HepG2 (cell line): ENCODE measurements around the gene EHD1. TPM values are rescaled to one million over a fixed set of nuclear protein-coding genes. Genes with fewer than 3 reads are reported as not detected.
A peak's percentile ranks its signal among the peaks of the same experiment; 100 is the strongest.

Experiments
- ATF2 ChIP-seq: sonication (generic); formaldehyde crosslinking; IDR thresholded peaks from 2 replicates; pipeline ENCODE4 v1.4.0; 2020; ENCODE audit warnings: missing genetic modification reagents
- ERF ChIP-seq: IDR thresholded peaks from 2 replicates; pipeline ENCODE4 v1.6.1; 2018; ENCODE audit warnings: missing biosample characterization, missing genetic modification reagents
- GABPB1 ChIP-seq: IDR thresholded peaks from 2 replicates; pipeline ENCODE4 v1.6.1; 2016; ENCODE audit warnings: mild to moderate bottlenecking, missing genetic modification reagents, moderate library complexity, missing compliant biosample characterization
- HDAC2 ChIP-seq: sonication (generic); formaldehyde crosslinking; IDR thresholded peaks from 2 replicates; pipeline ENCODE4 v1.4.0; 2020; ENCODE audit warnings: missing genetic modification reagents
- IRX3 ChIP-seq: sonication (generic); formaldehyde crosslinking; IDR thresholded peaks from 2 replicates; pipeline ENCODE4 v1.8.1; 2023; ENCODE audit warnings: mild to moderate bottlenecking, low read depth, missing genetic modification reagents, borderline replicate concordance
- JUN ChIP-seq: sonication (generic); formaldehyde crosslinking; IDR thresholded peaks from 2 replicates; pipeline ENCODE4 v1.4.0; 2020; ENCODE audit warnings: mild to moderate bottlenecking, missing genetic modification reagents
- LRRFIP1 ChIP-seq: sonication (generic); formaldehyde crosslinking; conservative IDR thresholded peaks from 2 replicates; pipeline ENCODE4 v1.4.0; 2020; ENCODE audit warnings: missing genetic modification reagents
- MAFK ChIP-seq, 2 experiments: IDR thresholded peaks in 1 of 2; conservative IDR thresholded peaks in 1 of 2; 2 replicates each; pipeline ENCODE4 v1.6.1; 2011; ENCODE audit warnings: improper control_type of control experiment in 2 of 2, low read length in 2 of 2
- MLLT10 ChIP-seq: sonication (generic); formaldehyde crosslinking; IDR thresholded peaks from 2 replicates; pipeline ENCODE4 v1.4.0; 2020; ENCODE audit warnings: missing genetic modification reagents
- NFATC3 ChIP-seq: sonication (generic); formaldehyde crosslinking; IDR thresholded peaks from 2 replicates; pipeline ENCODE4 v1.5.1; 2020; ENCODE audit warnings: mild to moderate bottlenecking, missing genetic modification reagents
- NR2C2 ChIP-seq: sonication (generic); formaldehyde crosslinking; IDR thresholded peaks from 2 replicates; pipeline ENCODE4 v1.4.0; 2020; ENCODE audit warnings: missing genetic modification reagents, mild to moderate bottlenecking, moderate library complexity, borderline replicate concordance
- RXRA ChIP-seq: sonication (generic); formaldehyde crosslinking; IDR thresholded peaks from 2 replicates; pipeline ENCODE4 v1.5.1; 2020; ENCODE audit warnings: missing genetic modification reagents
- SAFB2 ChIP-seq: sonication (generic); formaldehyde crosslinking; IDR thresholded peaks from 2 replicates; pipeline ENCODE4 v1.5.1; 2020; ENCODE audit warnings: missing genetic modification reagents, low read depth, mild to moderate bottlenecking, borderline replicate concordance
- SMARCC2 ChIP-seq: fragments of 450-650 bp; IDR thresholded peaks from 2 replicates; pipeline ENCODE4 v1.6.1; 2017; ENCODE audit warnings: antibody characterized with exemption, mild to moderate bottlenecking
- TRIM22 ChIP-seq: fragments of 450-650 bp; IDR thresholded peaks from 2 replicates; pipeline ENCODE4 v1.6.1; 2017
- YY1 ChIP-seq: IDR thresholded peaks from 2 replicates; pipeline ENCODE4 v1.6.1; 2011; ENCODE audit warnings: low read length, low read depth, moderate library complexity, mild to moderate bottlenecking; ENCODE audit not compliant: insufficient read depth, insufficient replicate concordance
- ZFP41 ChIP-seq: sonication (generic); formaldehyde crosslinking; IDR thresholded peaks from 2 replicates; pipeline ENCODE4 v1.4.0; 2020; ENCODE audit warnings: mild to moderate bottlenecking, missing genetic modification reagents, borderline replicate concordance
- ZNF12 ChIP-seq: sonication (generic); formaldehyde crosslinking; IDR thresholded peaks from 2 replicates; pipeline ENCODE4 v1.5.0; 2020; ENCODE audit warnings: missing genetic modification reagents
- ZNF17 ChIP-seq: sonication (generic); formaldehyde crosslinking; IDR thresholded peaks from 2 replicates; pipeline ENCODE4 v1.5.0; 2020; ENCODE audit warnings: mild to moderate bottlenecking, missing genetic modification reagents
- ZNF367 ChIP-seq: sonication (generic); formaldehyde crosslinking; IDR thresholded peaks from 2 replicates; pipeline ENCODE4 v1.4.0; 2020; ENCODE audit warnings: missing genetic modification reagents, borderline replicate concordance
- ZNF577 ChIP-seq: sonication (generic); formaldehyde crosslinking; IDR thresholded peaks from 2 replicates; pipeline ENCODE4 v1.4.0; 2020; ENCODE audit warnings: mild to moderate bottlenecking, low read depth, missing genetic modification reagents, borderline replicate concordance
- ZNF605 ChIP-seq: sonication (generic); formaldehyde crosslinking; IDR thresholded peaks from 2 replicates; pipeline ENCODE4 v1.8.0; 2022; ENCODE audit warnings: mild to moderate bottlenecking, missing genetic modification reagents
- ZNF614 ChIP-seq: IDR thresholded peaks from 2 replicates; pipeline ENCODE4 v1.6.1; 2018; ENCODE audit warnings: missing biosample characterization, missing genetic modification reagents, inconsistent platforms, borderline replicate concordance
- ZNF761 ChIP-seq: sonication (generic); formaldehyde crosslinking; conservative IDR thresholded peaks from 2 replicates; pipeline ENCODE4 v1.4.0; 2020; ENCODE audit warnings: mild to moderate bottlenecking, missing genetic modification reagents
- ZNF777 ChIP-seq: sonication (generic); formaldehyde crosslinking; IDR thresholded peaks from 2 replicates; pipeline ENCODE4 v1.4.0; 2020; ENCODE audit warnings: missing genetic modification reagents
- ZSCAN21 ChIP-seq: sonication (generic); formaldehyde crosslinking; IDR thresholded peaks from 2 replicates; pipeline ENCODE4 v1.8.0; 2022; ENCODE audit warnings: mild to moderate bottlenecking, missing genetic modification reagents, moderate library complexity, borderline replicate concordance
- polyA plus RNA-seq, 8 experiments: library from polyadenylated mRNA; depleted of rRNA in 3 of 8; stranded (reverse) in 7 of 8; unstranded in 1 of 8; fragments of >200 nt; fragmentation: Illumina TruSeq in 4 of 8; extraction: Trizol in 4 of 8; gene quantifications; 2 replicates each; pipeline versions ENCODE4 v1.2.1 to v1.2.3, GENCODE V29; 2011 to 2016; ENCODE audit warnings: low read depth in 4 of 8, missing spikeins in 1 of 8, mixed read lengths in 1 of 8; ENCODE audit not compliant: insufficient read depth in 1 of 8
- total RNA-seq, 5 experiments: library from RNA; depleted of rRNA; stranded (reverse); fragments of >200 nt; fragmentation: Illumina TruSeq; extraction: Trizol; gene quantifications; 2 replicates each; pipeline ENCODE4 v1.2.3, GENCODE V29; 2016; ENCODE audit warnings: low read depth in 1 of 5

Gene EHD1
- total and polyA plus RNA-seq, 2 of the 13 experiments (the other 11 are each of a cell fraction or from before 2014, with no cell fraction given), result 23.6 to 26.6 TPM

- peak; percentile 61; the same call in 1 of the 2 replicates for TF ChIP-seq ATF2 (CRISPR knock-in tag)
- TF ChIP-seq RXRA (CRISPR knock-in tag), result no peak; the same call in 1 of the 2 replicates
- TF ChIP-seq GABPB1 (CRISPR knock-in tag), result peak; percentile 96
- no peak for TF ChIP-seq ZNF614 (CRISPR knock-in tag)
- TF ChIP-seq MLLT10, result no peak
- TF ChIP-seq TRIM22, result no peak
- peak; percentile 38 for TF ChIP-seq YY1
- TF ChIP-seq ZNF17 (CRISPR knock-in tag), result no peak
- no peak for TF ChIP-seq SMARCC2
- TF ChIP-seq ZNF605 (CRISPR knock-in tag), result peak; percentile 67
- no peak for TF ChIP-seq ZNF12 (CRISPR knock-in tag)
- no peak for TF ChIP-seq IRX3
- TF ChIP-seq ZNF761 (CRISPR knock-in tag), result peak; percentile 31; the same call in 1 of the 2 replicates
- no peak for TF ChIP-seq ZFP41 (CRISPR knock-in tag)
- peak; percentile 60; the same call in 1 of the 2 replicates for TF ChIP-seq ERF (CRISPR knock-in tag)
- TF ChIP-seq SAFB2 (CRISPR knock-in tag), result no peak
- TF ChIP-seq HDAC2 (CRISPR knock-in tag), result 0 out of 2 replicates have a peak, but pooled peaks have one; percentile 29
- no peak; the same call in none of the 2 replicates for TF ChIP-seq ZNF777 (CRISPR knock-in tag)
- TF ChIP-seq ZNF577 (CRISPR knock-in tag), result no peak
- no peak for TF ChIP-seq NFATC3 (CRISPR knock-in tag)
- TF ChIP-seq NR2C2 (CRISPR knock-in tag), result peak; percentile 92
- TF ChIP-seq MAFK (conservative IDR thresholded peaks at IDR 0.05 in 1 of 2, IDR thresholded peaks at IDR 0.05 in 1 of 2; ENCODE audit: low read length in 2 of 2), result no peak
- no peak for TF ChIP-seq ZSCAN21 (CRISPR knock-in tag)
- TF ChIP-seq ZNF367 (CRISPR knock-in tag), result no peak
- TF ChIP-seq LRRFIP1 (CRISPR knock-in tag), result no peak
- no peak for TF ChIP-seq JUN
Measured at GRCh38 chr11:64810271-64810890, 68.0 kb downstream of the EHD1 start, which contains the start of gene MEN1 (continued).
